Neural cell (in vitro differentiated cells): ENCODE measurements around the gene APOM. TPM values are rescaled to one million over a fixed set of nuclear protein-coding genes. Genes with fewer than 3 reads are reported as not detected.

Source experiments
- H2AFZ ChIP-seq: fragments of 200-600, 300-800 bp; sonication (generic), shearing (Covaris generic); 2 replicates; pipeline ENCODE4 v1.6.0; 2014; ENCODE audit warnings: low read depth, mild to moderate bottlenecking, antibody characterized with exemption, low read length, moderate library complexity
- H3F3A ChIP-seq: fragments of 200-600 bp; shearing (Covaris generic); 2 replicates; pipeline ENCODE4 v1.6.1; 2016; ENCODE audit warnings: mild to moderate bottlenecking, moderate library complexity, mixed read lengths, antibody characterized with exemption, low read length; ENCODE audit not compliant: insufficient read depth, poor library complexity, severe bottlenecking
- H3K27ac ChIP-seq: fragments of 200-600, 300-800 bp; sonication (generic), shearing (Covaris generic); 2 replicates; pipeline ENCODE4 v1.5.1; 2014; ENCODE audit warnings: mild to moderate bottlenecking, low read length, moderate library complexity
- H3K27me3 ChIP-seq: fragments of 300-800, 200-600 bp; sonication (generic), shearing (Covaris generic); 2 replicates; pipeline ENCODE4 v1.6.0; 2014; ENCODE audit warnings: mild to moderate bottlenecking, low read depth, low read length, moderate library complexity; ENCODE audit not compliant: insufficient read depth
- H3K36me3 ChIP-seq: fragments of 300-800, 200-600 bp; sonication (generic), shearing (Covaris generic); 2 replicates; pipeline ENCODE4 v1.5.1; 2014; ENCODE audit warnings: mild to moderate bottlenecking, antibody characterized with exemption, low read length, moderate library complexity; ENCODE audit not compliant: insufficient read depth
- H3K4me2 ChIP-seq: fragments of 300-800, 200-600 bp; sonication (generic), shearing (Covaris generic); 2 replicates; pipeline ENCODE4 v1.6.0; 2014; ENCODE audit warnings: mild to moderate bottlenecking, low read length
- H3K4me3 ChIP-seq: fragments of 300-800, 200-600 bp; sonication (generic), shearing (Covaris generic); 2 replicates; pipeline ENCODE4 v1.5.1; 2014; ENCODE audit warnings: mild to moderate bottlenecking, low read length, moderate library complexity
- H3K79me2 ChIP-seq: fragments of 200-600 bp; shearing (Covaris generic); replicated peaks from 2 replicates; pipeline ENCODE4 v1.6.0; 2014; ENCODE audit warnings: mild to moderate bottlenecking, low read length, moderate library complexity; ENCODE audit not compliant: insufficient read depth
- H3K9ac ChIP-seq: fragments of 300-800, 200-600 bp; sonication (generic), shearing (Covaris generic); 2 replicates; pipeline ENCODE4 v1.6.1; 2016; ENCODE audit warnings: mild to moderate bottlenecking, low read length, mixed read lengths
- H3K9me2 ChIP-seq: fragments of 200-600 bp; shearing (Covaris generic); 2 replicates; pipeline ENCODE4 v1.6.1; 2016; ENCODE audit warnings: mild to moderate bottlenecking, low read length, mixed read lengths; ENCODE audit not compliant: insufficient read depth
- H3K9me3 ChIP-seq: fragments of 200-600, 300-800 bp; sonication (generic), shearing (Covaris generic); 2 replicates; pipeline ENCODE4 v1.6.1; 2016; ENCODE audit warnings: mild to moderate bottlenecking, mixed run types, low read length, moderate library complexity, mixed read lengths
- H4K20me1 ChIP-seq: fragments of 200-600 bp; shearing (Covaris generic); 2 replicates; pipeline ENCODE4 v1.6.1; 2016; ENCODE audit warnings: mild to moderate bottlenecking, mixed run types; ENCODE audit not compliant: insufficient read depth
- EP300 ChIP-seq: fragments of 450-650 bp; conservative IDR thresholded peaks from 2 replicates; pipeline ENCODE4 v1.6.1; 2014; ENCODE audit warnings: antibody characterized with exemption, mild to moderate bottlenecking, moderate library complexity; ENCODE audit not compliant: poor library complexity, severe bottlenecking
- EZH2 ChIP-seq: fragments of 200-600, 300-800 bp; shearing (Covaris generic), sonication (generic); IDR thresholded peaks from 2 replicates; pipeline ENCODE4 v1.6.1; 2014; ENCODE audit warnings: antibody characterized with exemption, low read length, borderline replicate concordance, mild to moderate bottlenecking; ENCODE audit not compliant: insufficient read depth, poor library complexity, severe bottlenecking
- MXI1 ChIP-seq: fragments of 450-650 bp; conservative IDR thresholded peaks from 2 replicates; pipeline ENCODE4 v1.6.1; 2014; ENCODE audit warnings: antibody characterized with exemption, mild to moderate bottlenecking; ENCODE audit not compliant: poor library complexity, severe bottlenecking
- POLR2AphosphoS5 ChIP-seq: IDR thresholded peaks from 2 replicates; pipeline ENCODE4 v1.6.1; 2012
- RAD21 ChIP-seq: fragments of 450-650 bp; conservative IDR thresholded peaks from 2 replicates; pipeline ENCODE4 v1.6.1; 2014; ENCODE audit warnings: antibody characterized with exemption, mild to moderate bottlenecking, moderate library complexity
- SMC3 ChIP-seq: fragments of 450-650 bp; conservative IDR thresholded peaks from 2 replicates; pipeline ENCODE4 v1.6.1; 2014; ENCODE audit warnings: antibody characterized with exemption, mild to moderate bottlenecking, moderate library complexity; ENCODE audit not compliant: poor library complexity
- TAF1 ChIP-seq: IDR thresholded peaks from 2 replicates; pipeline ENCODE4 v1.6.1; 2012; ENCODE audit warnings: low read depth
- polyA plus RNA-seq: library from polyadenylated mRNA; depleted of rRNA; stranded (reverse); fragments of >200 nt; gene quantifications from 2 replicates; pipeline ENCODE4 v1.2.3, GENCODE V29; 2014
- TF ChIP-seq, protein P1 (sequence below): fragments of 450-650 bp; IDR thresholded peaks from 2 replicates; pipeline ENCODE4 v1.5.1; 2014; ENCODE audit warnings: antibody characterized with exemption, mild to moderate bottlenecking, moderate library complexity; ENCODE audit not compliant: poor library complexity, severe bottlenecking
- TF ChIP-seq, protein P2 (sequence below): IDR thresholded peaks from 2 replicates; pipeline ENCODE4 v1.6.1; 2012; ENCODE audit warnings: borderline replicate concordance

The APOM gene
- polyA plus RNA-seq, 1 donor from 2014 or later, result 4.4 TPM

DNA sequence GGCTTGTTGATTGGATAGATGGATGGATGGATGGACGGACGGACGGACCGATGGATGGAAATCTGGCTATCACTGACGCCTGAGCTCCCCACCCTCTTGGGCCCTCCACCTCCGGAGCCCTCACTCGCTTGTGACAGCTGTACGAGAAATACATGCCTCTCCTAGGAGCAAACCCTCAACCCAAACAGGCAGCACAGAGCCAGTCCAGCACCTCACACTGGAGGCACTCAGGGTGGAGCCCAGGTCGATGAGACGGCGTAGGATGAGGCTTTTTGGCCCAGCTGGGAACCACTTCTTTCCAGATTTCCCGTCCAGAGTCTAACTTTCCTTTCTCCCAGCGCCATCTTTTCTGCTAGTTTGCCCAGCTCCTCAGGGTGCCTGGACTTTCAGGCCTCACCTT is 27.9 kb downstream of the APOM start:
- peak overlapping the region; percentile 53 for H3K27ac ChIP-seq

DNA sequence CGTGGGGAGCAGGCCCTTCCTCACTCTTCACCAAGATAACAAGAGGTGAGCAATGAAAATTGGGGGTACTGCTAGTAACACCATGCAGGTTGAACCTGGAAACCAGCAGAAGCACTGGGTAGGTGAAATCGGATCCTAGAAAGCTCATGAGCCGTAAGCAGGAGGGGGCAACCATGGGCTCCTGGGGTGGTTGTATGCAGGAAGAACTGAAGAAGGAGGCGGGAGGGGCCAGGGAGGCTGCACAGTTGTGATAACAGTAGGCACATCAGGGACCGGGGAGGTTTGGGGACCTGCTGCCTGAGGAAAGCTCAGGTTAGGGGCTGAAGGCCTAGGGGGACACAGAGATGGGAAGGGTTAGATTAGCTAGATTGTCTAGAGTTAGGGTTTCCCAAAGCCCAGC is 30.8 kb downstream of the APOM start:
- Histone ChIP-seq H3K9ac (no peak overlapping the region), H4K20me1 (no peaks in the 10 kb centered on the region), H2AFZ (no peak overlapping the region), H3K79me2 (no peaks in the 10 kb centered on the region), H3K27me3 (no peaks in the 10 kb centered on the region), H3K4me3 (no peak overlapping the region), H3F3A (no peaks in the 10 kb centered on the region), H3K4me2 (no peak overlapping the region), H3K27ac (no peak overlapping the region), H3K36me3 (peaks cover 4% of the 10 kb centered on the region), H3K9me3 (no peaks in the 10 kb centered on the region), H3K9me2 (no peaks in the 10 kb centered on the region)
- TF ChIP-seq RAD21, result no peak
- no peak for TF ChIP-seq EP300
- TF ChIP-seq POLR2AphosphoS5, result no peak
- TF ChIP-seq, protein P1, sequence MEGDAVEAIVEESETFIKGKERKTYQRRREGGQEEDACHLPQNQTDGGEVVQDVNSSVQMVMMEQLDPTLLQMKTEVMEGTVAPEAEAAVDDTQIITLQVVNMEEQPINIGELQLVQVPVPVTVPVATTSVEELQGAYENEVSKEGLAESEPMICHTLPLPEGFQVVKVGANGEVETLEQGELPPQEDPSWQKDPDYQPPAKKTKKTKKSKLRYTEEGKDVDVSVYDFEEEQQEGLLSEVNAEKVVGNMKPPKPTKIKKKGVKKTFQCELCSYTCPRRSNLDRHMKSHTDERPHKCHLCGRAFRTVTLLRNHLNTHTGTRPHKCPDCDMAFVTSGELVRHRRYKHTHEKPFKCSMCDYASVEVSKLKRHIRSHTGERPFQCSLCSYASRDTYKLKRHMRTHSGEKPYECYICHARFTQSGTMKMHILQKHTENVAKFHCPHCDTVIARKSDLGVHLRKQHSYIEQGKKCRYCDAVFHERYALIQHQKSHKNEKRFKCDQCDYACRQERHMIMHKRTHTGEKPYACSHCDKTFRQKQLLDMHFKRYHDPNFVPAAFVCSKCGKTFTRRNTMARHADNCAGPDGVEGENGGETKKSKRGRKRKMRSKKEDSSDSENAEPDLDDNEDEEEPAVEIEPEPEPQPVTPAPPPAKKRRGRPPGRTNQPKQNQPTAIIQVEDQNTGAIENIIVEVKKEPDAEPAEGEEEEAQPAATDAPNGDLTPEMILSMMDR, result no peak
- no peak for TF ChIP-seq TAF1
- no peak for TF ChIP-seq SMC3
- TF ChIP-seq, protein P2, sequence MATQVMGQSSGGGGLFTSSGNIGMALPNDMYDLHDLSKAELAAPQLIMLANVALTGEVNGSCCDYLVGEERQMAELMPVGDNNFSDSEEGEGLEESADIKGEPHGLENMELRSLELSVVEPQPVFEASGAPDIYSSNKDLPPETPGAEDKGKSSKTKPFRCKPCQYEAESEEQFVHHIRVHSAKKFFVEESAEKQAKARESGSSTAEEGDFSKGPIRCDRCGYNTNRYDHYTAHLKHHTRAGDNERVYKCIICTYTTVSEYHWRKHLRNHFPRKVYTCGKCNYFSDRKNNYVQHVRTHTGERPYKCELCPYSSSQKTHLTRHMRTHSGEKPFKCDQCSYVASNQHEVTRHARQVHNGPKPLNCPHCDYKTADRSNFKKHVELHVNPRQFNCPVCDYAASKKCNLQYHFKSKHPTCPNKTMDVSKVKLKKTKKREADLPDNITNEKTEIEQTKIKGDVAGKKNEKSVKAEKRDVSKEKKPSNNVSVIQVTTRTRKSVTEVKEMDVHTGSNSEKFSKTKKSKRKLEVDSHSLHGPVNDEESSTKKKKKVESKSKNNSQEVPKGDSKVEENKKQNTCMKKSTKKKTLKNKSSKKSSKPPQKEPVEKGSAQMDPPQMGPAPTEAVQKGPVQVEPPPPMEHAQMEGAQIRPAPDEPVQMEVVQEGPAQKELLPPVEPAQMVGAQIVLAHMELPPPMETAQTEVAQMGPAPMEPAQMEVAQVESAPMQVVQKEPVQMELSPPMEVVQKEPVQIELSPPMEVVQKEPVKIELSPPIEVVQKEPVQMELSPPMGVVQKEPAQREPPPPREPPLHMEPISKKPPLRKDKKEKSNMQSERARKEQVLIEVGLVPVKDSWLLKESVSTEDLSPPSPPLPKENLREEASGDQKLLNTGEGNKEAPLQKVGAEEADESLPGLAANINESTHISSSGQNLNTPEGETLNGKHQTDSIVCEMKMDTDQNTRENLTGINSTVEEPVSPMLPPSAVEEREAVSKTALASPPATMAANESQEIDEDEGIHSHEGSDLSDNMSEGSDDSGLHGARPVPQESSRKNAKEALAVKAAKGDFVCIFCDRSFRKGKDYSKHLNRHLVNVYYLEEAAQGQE, result no peak
- no peak for TF ChIP-seq EZH2
- TF ChIP-seq MXI1, result no peak

More for the DNA sequence above, 27.9 kb downstream of the APOM start:
- H2AFZ ChIP-seq, result no peak overlapping the region
- no peaks in the 10 kb centered on the region for H3F3A ChIP-seq
- H3K79me2 ChIP-seq, result no peaks in the 10 kb centered on the region
- no peak overlapping the region for H3K4me2 ChIP-seq
- H3K36me3 ChIP-seq, result peaks cover 4% of the 10 kb centered on the region
- H3K9me2 ChIP-seq, result no peaks in the 10 kb centered on the region
- H4K20me1 ChIP-seq, result no peaks in the 10 kb centered on the region
- peak overlapping the region; percentile 34 for H3K4me3 ChIP-seq
- no peaks in the 10 kb centered on the region for H3K9me3 ChIP-seq
- peak overlapping the region; percentile 46 for H3K9ac ChIP-seq
- H3K27me3 ChIP-seq, result no peaks in the 10 kb centered on the region
- no peak for TF ChIP-seq EZH2
- TF ChIP-seq SMC3, result no peak
- TF ChIP-seq POLR2AphosphoS5, result no peak
- TF ChIP-seq TAF1, result no peak
- TF ChIP-seq MXI1, result no peak
- no peak for TF ChIP-seq EP300
- TF ChIP-seq, protein P2, result no peak
